Stimulated activated CD8-positive, alpha-beta memory T cell treated with anti-CD3 and anti-CD28 coated beads, Interleukin-2, amount 100 ng/mL, for 1 hour (primary cell): ENCODE data around the gene ZNF319.
"Not testable (repeated sequence)": the region's sequence is repeated elsewhere in the genome, so short reads cannot be mapped to it uniquely, and the experiment has no call there.

Source experiments
- DNase-seq, 2 donors: peaks; one replicate each; pipeline ENCODE4 v3.0.0-alpha.2; 2020; ENCODE audit warnings: low read depth in 2 of 2

Gene ZNF319

DNA sequence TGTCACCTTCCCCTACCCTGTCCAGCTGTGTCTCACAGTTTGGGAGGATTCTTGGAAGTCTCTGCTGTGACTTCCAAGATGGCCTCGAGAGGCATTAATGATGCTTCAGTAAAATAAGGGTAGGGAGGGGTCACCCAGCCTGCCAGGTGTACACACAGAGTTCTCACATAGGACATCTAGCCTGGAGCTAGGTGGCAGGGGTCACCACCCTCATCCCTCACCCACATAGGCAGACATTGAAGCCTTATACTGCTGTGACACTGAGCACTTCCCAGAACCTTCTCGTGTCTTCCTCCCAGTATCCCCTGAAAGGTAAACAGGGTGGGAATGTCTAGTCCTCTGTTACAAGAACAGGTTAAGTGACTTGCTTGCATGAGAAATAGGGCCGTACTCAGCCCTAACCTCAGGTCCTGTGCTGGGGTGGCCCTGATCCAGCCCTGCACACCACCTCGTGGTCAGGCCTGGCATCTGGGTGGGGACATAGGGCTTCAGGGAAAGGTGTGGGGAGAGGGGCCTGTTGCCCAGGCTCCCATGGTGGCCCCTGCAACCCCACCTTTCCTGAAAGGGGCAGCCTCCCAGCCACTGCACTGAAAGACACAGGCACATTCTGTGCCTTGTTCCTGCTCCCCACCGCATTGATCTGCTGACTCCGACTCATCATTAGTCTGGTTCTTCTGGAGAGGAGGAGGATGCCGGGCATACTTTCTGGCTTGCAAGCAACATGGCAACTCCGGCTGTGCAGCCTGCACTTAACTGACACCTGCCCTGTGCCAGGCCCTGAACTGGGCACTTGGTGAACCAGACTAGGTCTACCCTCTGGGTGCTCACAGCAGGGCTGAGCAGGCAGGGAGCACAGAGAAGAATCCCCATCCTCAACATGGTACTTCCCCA, 21.4 kb upstream of the ZNF319 start:
- DNase-seq: no peak

GRCh38 chr16:58020628-58021521, 20.4 kb upstream of the ZNF319 start:
- DNase-seq: peak in 1 of 2 donors; percentile 33

DNA sequence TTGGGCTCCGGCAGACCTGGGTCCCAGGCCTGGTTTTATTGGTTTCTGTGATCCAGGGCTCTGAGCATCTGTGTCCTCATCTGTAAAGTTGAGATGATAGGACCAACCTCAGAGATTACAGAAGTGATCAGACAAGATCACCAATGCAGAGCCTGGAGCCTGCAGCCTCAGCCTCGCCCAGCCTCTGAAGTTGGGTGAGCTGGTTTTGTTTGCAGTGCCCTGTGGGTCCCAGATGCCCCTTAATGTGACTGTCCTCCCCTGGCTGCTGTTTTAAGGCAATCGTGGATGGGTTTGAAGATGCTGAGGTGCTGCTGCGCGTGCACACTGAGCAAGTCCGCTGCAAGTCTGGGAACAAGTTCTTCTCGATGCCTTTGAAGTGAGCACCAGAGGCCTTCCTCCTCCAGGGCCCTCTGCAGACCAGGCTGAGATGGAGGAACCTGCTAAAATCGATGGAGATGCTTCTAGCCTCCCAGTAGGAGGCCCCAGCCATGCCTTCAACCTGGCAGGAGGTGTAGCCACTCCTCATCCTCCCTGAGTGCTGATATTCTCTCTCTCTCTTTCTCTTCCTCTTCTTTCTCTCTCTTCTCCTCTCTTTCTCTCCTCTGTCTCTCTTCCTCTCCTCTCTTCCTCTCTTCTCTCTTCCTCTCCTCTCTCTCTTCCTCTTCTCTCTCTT, 19.5 kb upstream of the ZNF319 start:
- no peak for DNase-seq

DNA sequence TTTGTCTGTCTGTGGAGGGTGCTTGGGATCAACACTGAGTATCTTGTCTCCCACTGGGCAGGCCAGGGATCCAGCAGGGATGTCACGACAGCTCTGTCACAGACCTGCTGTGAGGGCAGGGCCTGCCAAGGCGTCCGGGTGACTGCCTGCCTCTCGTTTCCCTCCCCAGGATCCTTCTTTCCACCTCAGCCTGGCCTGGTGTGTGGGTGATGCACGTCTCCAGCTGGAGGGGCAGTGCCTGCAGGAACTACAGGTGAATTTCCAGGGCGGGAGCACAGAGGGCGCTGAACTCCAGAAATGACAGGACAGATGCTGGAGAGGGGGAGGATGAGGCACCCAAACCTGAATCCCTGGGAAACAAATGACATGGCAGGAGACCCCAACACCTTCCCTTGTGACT, 18.3 kb upstream of the ZNF319 start:
- DNase-seq: no peak

- no peak for DNase-seq
Observed at GRCh38 chr16:58016840-58017446, 16.5 kb upstream of the ZNF319 start.

DNA sequence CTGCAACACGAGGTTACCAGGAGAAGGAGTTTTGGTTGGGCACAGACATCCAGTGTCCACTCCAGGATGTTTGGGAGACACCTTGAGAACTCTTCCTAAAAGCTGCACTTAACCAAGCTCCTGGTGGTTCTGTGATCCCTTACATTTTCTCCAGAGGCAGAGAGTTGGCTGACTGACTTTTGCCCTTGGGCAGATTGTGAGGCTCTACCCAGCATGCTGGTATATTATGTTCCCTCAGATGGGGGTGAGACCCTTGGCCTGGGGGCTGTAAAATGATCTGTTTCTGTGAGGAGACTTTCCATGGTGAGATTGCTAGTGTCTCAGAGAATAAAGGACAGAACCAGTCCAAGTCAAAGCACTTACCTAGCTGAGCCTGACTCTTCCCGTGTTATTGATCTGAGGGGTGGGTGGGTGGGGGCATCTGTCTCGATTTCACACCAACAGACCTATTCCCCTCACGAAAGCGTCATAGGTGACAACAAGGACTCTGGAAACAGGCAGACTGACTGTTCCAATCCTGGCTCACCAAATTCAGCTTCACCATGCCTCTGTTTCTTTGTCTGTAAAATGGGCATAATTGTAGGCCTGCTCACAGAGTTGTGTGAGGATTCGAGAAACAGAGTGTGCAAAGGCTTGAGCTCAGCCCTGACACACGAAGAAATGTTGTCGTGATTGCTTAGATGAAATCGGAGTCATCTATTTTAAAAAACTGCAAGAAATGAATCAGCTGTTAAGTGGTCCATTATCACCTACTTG, 12.9 kb upstream of the ZNF319 start:
- no peak for DNase-seq

GRCh38 chr16:58012481-58012880, 12.0 kb upstream of the ZNF319 start:
- no peak for DNase-seq

GRCh38 chr16:58011652-58012051, 11.2 kb upstream of the ZNF319 start:
- no peak for DNase-seq

GRCh38 chr16:58010886-58011285, 10.4 kb upstream of the ZNF319 start:
- DNase-seq: no peak

DNA sequence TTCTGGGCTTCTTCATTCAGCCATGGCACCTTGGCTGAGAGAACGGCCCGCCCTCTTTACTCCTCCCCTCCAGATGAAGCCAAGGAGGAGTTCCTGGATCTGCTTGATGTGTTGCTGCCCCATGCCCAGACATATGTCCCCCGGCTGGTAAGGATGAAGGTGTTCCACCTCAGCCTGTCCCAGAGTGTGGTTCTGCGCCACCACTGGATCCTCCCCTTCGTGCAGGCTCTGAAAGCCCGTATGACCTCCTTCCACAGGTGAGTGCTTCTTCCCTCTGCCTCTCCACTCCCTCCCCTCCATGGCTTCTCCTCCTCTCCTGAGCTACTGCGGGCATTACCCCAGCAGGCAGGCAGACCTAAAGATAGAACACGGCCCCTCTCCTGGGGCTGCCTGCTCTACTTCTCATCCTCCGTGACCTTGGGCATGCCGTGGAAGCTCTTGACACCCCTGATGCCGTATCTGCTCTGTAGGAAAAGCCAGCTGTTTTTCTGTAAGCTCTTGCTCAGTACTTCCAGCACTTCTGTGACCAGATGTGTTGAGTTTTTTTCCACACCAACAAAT, 9.5 kb upstream of the ZNF319 start:
- DNase-seq: no peak

DNA sequence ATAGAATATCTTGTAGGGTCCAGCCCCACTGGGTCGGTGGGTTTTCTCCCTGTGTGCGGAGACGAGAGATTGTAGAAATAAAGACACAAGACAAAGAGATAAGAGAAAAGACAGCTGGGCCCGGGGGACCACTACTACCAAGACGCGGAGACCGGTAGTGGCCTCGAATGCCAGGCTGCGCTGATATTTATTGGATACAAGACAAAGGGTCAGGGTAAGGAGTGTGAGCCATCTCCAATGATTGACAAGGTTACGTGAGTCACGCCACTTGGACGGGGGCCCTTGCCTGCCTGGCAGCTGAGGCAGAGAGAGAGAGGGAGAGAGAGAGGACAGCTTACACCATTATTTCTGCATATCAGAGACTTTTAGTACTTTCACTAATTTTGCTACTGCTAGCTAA, 4.3 kb upstream of the ZNF319 start:
- not testable (repeated sequence) for DNase-seq

DNA sequence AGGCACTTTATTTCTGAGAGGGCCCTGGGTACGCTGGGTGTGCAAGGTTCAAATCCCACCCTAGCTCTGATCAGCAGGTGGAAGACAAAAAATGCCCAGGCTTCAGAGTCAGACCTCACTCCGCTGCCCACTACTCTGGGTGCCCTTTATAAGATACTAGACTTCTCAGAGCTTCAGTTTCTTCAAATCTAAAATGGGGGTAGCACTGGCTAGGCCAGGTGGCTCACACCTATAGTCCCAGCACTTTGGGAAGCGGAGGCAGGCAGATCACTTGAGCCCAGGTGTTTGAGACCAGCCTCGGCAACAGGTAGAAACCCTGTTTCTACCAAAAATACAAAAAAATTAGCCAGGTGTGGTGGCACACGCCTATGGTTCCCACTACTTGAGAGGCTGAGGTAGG, 2.5 kb upstream of the ZNF319 start:
- no peak for DNase-seq

- DNase-seq: no peak
Observed at GRCh38 chr16:58002416-58002800, 1.9 kb upstream of the ZNF319 start.

DNA sequence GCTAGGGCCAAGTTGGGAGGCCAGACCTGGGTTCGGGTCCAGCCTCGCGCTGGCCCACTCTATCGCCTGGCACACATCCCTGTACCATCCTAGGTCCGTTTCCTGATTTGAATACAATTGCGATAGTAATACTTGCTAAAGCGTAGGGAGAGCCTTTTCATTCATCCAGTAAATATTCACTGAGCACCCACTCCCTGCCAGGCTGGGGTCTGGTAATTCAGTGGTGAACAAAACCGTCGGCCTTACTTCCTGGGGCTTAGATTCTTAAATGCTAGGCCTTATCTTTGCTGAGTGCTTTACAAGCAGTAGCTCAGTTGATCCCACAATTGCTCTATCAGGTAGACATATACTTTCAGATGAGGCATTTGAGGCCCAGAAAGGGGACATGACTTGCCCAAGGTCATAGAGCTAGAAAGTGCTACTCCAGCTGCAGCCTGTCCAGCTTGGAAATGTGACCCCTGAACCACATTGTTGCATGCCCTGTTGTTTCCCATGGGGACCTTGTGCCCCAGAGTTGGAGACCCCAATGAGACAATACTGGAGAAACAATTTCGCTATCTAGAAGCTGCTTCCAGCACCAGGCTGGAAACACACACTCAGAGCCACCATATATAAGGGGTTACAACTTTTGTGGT, 1.4 kb upstream of the ZNF319 start:
- no peak for DNase-seq

- peak; percentile 66 to 76 for DNase-seq
Observed at GRCh38 chr16:58000706-58001676, 519 bp upstream of the ZNF319 start, which contains the start of gene USB1. Gene USB1, plus strand, starts transcription at chr16:58001407. Its CDS starts 77 bp downstream, at chr16:58001484.

GRCh38 chr16:57999366-57999970, 1.0 kb downstream of the ZNF319 start:
- no peak for DNase-seq

DNA sequence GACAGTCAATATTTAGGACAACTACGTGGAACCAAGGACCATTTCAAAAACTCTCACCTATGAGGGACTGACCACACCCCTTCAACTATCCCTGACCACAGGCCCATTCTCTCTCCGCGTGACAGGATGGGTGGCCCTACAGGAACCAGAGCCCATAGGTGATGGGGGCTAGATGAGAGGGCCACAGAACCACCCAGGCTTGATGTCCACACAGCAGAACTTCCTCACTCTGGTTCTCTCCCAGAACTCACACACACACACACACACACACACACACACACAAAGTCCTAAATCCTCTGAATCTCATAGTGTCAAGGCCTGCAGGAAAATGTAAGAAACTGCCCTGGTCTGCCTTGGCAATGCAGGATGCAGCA, 1.5 kb downstream of the ZNF319 start:
- DNase-seq: no peak

- peak in 1 of 2 donors; percentile 40 for DNase-seq
Observed at GRCh38 chr16:57998486-57998885, 2.0 kb downstream of the ZNF319 start.
